Measurements from ENCODE around the gene VAV2.

The VAV2 gene

DNA sequence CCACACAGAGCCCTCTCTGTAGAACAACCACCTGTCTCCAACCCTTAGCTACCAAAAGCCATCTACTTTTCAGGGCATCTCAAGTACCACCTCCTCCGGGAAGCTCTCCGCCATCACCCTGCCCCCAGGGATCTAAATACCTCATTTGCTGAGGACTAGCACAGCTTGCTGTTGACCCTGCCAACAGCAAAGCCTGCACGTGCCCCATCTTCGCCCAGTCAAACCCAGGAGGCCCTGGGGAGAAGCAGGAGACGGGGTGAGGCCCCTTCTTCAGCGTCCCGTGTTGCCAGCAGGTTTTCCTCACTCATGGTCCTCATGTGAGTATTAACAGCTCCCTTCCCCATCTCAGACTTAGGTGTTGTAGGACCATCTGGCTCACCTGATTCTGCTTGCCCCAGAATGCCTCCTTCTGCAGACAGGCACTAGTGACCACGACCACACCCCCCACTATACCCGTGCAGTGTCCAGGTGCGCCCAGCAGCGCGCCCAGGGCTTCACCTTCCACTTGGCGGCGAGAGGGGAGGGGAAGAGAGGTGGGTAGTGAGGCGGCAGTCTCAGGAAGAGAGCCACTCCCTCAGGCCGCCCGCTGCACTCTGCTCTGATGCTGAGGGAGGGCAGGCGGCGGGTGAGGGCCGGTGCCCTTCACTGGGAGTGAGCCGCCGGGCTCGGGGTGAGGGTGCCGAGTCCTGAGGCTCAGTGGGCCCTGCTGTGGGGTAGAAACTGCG, 11.1 kb downstream of the VAV2 start:
- FAIRE-seq: no peak

DNA sequence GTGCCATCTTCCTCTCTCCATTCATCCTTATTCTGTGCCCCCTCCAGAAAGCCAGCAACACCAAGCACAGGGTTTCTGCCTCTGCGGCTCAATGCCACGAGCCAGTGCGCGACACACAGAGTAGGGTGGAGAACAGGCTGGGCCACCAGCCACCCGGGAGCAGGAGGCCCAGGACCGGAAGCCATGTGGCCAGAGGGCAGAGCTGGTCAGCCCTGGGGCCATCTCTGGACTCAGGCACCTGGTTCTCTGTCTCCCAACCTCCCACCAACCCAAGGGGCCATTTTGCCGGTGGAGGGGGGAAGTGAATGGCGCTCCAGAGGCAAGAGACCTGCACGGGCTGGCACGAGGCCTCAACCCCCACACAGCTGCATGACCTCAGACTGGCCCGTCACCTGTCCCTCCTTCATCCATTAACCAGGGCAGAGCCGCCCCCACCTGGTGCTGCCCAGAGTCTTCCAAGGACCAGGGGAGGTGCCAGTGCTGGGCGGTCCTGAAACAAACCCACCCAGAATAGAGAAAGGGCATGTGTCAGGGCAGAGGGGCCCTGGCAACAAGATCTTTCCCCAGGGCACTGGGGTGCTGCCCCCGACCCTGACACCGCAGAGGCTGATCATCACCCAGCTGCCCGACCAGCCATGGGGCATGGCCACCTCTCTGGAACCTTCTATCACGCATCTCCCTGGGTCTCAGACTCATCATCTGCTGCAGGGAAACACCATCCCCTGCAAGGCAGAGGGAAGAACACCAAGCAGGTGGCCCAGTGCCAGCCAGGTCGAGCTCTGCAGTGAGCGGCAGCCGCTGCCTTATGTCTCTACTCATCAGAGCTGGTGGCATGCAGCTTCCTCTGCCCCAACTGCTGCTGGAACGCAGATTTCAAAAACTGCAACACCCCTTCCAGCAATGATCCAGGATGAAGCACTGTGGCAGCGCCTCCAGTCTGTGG, 11.9 kb downstream of the VAV2 start:
- FAIRE-seq: no peak

GRCh38 chr9:133979273-133979920, 12.7 kb downstream of the VAV2 start:
- no peak for FAIRE-seq

DNA sequence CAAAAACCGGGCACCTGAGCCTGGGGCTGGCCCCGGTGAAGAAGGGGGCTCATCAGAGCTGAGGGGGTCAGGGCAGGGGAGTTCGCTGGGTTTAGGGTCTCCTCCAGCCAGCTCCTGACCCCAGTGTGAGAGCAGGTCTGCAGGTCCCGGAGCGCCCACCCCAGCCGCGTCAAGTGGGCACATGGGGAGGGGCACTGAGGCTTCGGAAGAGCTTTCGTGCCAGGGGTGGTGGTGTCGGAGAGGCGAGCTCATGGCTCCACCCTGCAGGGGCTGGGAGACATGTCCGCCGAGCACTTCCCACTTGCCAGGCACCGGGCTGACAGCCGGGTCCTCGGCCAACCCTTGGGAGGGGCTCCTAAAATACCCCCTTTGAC, 13.2 kb downstream of the VAV2 start:
- FAIRE-seq: no peak

- FAIRE-seq: no peak
Observed at GRCh38 chr9:133978226-133978898, 13.8 kb downstream of the VAV2 start.

- FAIRE-seq: no peak
Observed at GRCh38 chr9:133977421-133978201, 14.5 kb downstream of the VAV2 start.

DNA sequence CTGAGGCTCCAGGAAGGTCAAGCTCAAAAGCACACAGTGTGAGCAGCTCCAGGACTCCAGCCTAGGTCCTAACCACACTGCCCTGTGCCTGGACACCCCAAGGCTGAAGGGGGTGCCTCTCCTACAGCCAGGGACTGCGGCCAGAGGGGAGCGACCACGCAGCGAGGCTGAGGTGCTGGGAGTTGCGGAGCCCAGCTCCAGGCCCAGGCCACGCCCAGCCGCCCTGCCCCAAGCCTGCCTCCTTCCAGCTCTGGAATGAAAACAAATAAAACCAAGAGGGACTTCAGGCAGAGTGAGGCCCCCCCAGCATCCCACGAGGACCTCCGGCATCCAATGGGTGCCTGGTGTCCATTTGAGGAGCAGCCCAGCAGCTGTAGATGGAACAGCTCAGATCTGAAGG, 15.2 kb downstream of the VAV2 start:
- FAIRE-seq: no peak

DNA sequence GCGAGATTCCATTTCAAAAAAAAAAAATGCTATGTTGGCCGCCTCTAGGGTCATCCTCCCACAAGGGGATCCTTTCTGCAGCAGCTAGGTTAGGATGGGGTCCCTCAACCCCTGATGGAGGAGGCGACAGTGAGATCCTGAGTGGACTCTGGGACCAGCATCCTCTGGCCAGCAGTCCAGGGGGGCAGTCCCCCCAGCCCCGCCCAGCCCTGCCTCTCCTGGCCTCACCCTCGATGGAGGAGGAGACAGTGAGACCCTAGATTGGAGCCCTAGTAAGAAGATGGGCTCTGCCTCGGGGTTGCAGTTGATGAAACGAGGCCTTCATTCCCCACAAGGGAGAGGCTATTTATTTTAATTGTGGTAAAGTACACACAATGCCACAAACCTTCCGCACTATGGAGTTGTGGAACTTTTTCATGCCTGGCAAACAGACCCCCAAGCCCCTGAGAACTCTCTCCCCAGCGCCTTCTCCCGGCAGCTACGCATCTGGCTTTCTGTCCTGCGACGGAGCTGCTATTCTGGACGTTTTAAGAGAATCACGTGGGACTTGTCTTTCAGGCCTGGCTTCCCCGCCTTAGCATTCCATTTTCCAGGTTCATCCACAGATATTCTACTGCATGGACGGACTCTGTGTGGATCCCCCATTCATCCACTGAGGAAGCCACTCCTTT, 15.8 kb downstream of the VAV2 start:
- FAIRE-seq: no peak

- no peak for FAIRE-seq
Observed at GRCh38 chr9:133975511-133975910, 16.6 kb downstream of the VAV2 start.

GRCh38 chr9:133974631-133975341, 17.3 kb downstream of the VAV2 start:
- FAIRE-seq: no peak

- no peak for FAIRE-seq
Observed at GRCh38 chr9:133973791-133974630, 18.1 kb downstream of the VAV2 start.

DNA sequence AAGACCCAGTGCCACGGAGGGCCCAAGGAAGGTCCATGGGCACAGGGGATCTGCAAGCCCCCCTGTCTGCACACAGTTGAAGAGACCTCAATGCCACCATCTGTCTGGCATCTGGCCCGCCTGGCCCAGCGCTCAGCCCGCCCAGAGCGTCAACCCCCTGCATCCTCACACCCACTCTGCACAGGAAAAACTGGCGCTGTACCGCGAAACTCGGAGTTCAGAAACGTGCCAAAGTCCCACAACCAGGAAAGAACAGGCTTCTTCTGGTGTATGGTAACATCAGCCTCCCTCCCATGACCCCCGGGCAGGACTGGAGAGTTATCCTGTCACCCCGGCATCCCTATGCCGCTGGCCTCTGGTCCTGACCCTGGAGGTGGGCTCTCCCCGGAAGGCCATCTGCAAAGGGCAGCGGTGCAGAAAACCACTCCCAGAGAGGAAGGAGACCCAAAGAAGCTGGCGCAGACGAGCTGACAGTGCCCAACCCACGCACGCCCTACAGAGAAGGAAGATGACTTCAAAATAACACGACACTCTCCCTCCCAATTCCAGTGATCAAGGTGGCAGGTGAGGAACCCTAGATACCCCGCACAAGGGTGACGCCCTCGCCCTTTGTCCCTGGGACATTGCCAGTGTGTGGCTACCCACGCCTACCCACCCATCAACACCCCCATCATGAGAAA, 18.9 kb downstream of the VAV2 start:
- no peak for FAIRE-seq

DNA sequence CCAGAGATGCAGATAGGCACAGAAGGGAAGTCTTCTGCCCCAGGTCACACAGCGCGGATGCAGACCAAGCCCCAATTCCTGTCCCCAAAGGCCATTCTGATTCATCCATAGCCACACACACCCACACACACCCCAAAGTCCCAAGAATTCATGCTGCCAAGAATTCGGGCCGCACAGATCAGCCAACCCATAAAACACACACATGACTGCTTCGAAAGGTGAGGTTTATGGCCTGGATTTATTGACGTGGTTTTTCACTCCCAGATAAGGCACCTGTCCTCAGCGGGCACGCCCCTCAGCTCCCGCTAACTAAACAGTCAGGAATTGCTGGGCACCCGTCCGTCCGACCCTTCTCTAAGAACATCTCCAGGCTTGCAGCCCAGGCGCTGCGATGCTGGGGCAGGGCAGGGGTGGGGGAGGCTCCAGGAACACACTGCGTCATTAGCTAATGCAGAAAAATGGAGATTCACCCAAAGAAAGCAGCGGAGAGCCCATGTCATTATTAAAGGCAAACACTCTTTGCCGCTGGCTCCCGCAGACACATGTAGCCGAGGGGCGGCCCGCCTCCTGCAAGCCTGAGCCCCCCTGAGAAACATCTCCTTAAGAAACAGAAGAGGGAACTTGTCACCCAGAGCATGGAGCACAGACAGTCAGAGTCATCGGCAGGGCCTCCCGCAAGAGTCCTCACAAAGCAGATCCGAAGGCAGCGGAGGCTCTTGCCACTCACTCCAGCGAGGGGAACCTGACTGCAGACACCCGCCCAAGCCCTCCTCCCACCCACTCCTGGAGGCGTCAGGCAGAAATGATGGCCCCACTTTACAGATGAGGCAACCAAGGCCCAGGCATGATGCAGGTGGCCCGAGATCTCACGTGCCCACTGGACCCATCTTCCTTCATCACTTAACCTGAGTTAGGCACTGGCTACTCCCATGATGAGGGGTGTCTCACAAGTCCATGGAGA, 19.9 kb downstream of the VAV2 start:
- FAIRE-seq: no peak

- no peak for FAIRE-seq
Observed at GRCh38 chr9:133971121-133971951, 20.8 kb downstream of the VAV2 start.

GRCh38 chr9:133970581-133971058, 21.5 kb downstream of the VAV2 start:
- FAIRE-seq: no peak

DNA sequence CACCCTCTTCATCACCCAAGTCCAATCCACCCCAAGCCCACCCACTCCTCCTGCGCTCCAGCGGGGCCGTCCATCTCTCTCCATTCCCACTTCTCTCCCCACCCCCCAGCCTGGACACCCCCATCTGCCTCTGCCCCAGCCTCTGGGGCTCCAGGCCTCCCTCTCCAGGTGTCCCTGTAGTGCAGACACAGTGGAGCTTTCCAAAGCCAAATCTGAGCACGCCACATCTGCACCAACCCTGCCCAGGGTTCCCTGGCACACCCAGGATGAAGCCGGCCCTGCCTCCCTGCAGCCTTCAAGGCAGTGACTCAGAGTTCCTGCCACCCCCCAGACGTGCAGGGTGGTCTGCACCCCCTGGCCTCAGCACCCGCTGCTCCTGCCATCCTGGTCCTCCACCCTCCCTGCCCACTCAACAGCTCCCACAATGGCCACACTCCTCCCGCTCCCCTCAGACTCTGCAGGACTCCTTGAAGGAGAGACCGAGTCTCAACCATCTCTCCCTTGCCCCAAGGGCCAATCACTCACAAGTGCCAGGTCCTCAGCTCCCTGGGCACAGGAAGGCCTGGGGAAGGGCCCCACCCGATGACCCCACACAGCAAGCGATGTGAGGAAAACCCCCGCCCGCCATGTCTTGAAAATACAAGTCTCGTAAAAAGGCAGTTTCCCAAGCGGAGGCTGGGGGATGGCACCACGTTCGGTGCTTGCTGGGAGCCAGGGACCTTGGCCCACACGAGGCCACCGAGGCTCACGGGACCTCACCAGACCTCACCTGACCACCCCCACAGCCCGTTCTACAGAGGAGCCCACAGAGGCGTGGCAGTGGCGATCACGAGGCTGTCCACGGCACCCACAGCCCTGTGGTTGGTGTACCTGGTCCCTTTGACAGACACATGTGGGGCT, 22.2 kb downstream of the VAV2 start:
- no peak for FAIRE-seq
